H9 (cell line): ENCODE results near the gene CD81. TPM values are rescaled to one million over a fixed set of nuclear protein-coding genes. Genes with fewer than 3 reads are reported as not detected.

Source experiments
- DNase-seq: peaks from one replicate; pipeline ENCODE4 v3.0.0-alpha.2; 2017
- H2AFZ ChIP-seq: one replicate; pipeline ENCODE4 v1.6.1; 2013; ENCODE audit warnings: mild to moderate bottlenecking, low read length, control low read depth, moderate library complexity
- H2AK5ac ChIP-seq: 2 replicates; pipeline ENCODE4 v1.6.1; 2013; ENCODE audit warnings: low read length, control low read depth, mixed read lengths; ENCODE audit not compliant: insufficient read length
- H2BK120ac ChIP-seq: one replicate; pipeline ENCODE4 v1.6.1; 2013; ENCODE audit warnings: low read depth, mild to moderate bottlenecking, low read length, control low read depth, inconsistent platforms; ENCODE audit not compliant: poor library complexity, severe bottlenecking
- H2BK12ac ChIP-seq: 2 replicates; pipeline ENCODE4 v1.6.1; 2013; ENCODE audit warnings: low read length, control low read depth, mixed read lengths, low read depth; ENCODE audit not compliant: insufficient read length
- H2BK15ac ChIP-seq: 2 replicates; pipeline ENCODE4 v1.6.1; 2013; ENCODE audit warnings: low read depth, low read length, control low read depth
- H2BK20ac ChIP-seq: one replicate; pipeline ENCODE4 v1.6.1; 2013; ENCODE audit warnings: low read depth, mild to moderate bottlenecking, low read length, control low read depth, inconsistent platforms; ENCODE audit not compliant: poor library complexity, severe bottlenecking
- H2BK5ac ChIP-seq: 2 replicates; pipeline ENCODE4 v1.6.1; 2013; ENCODE audit warnings: low read length, control low read depth, mixed read lengths; ENCODE audit not compliant: insufficient read length
- H3K14ac ChIP-seq: 2 replicates; pipeline ENCODE4 v1.6.1; 2013; ENCODE audit warnings: low read length, control low read depth; ENCODE audit not compliant: insufficient read depth
- H3K18ac ChIP-seq: 2 replicates; pipeline ENCODE4 v1.6.1; 2013; ENCODE audit warnings: low read depth, mild to moderate bottlenecking, mixed read lengths, low read length, control low read depth; ENCODE audit not compliant: insufficient read length
- H3K23ac ChIP-seq: 2 replicates; pipeline ENCODE4 v1.6.1; 2013; ENCODE audit warnings: low read length, control low read depth, mixed read lengths, low read depth; ENCODE audit not compliant: insufficient read length
- H3K23me2 ChIP-seq: 2 replicates; pipeline ENCODE4 v1.6.1; 2013; ENCODE audit warnings: low read depth, mild to moderate bottlenecking, mixed read lengths, low read length, control low read depth; ENCODE audit not compliant: insufficient read length, poor library complexity, severe bottlenecking
- H3K27ac ChIP-seq: 2 replicates; pipeline ENCODE4 v1.5.1; 2013; ENCODE audit warnings: low read length, control low read depth, mixed read lengths, low read depth; ENCODE audit not compliant: insufficient read length
- H3K27me3 ChIP-seq: 2 replicates; pipeline ENCODE4 v1.6.1; 2013; ENCODE audit warnings: low read length, control low read depth, inconsistent platforms; ENCODE audit not compliant: insufficient read depth
- H3K4ac ChIP-seq: 2 replicates; pipeline ENCODE4 v1.6.1; 2013; ENCODE audit warnings: low read depth, mild to moderate bottlenecking, control low read depth, inconsistent platforms, low read length, moderate library complexity
- H3K4me1 ChIP-seq: 2 replicates; pipeline ENCODE4 v1.6.1; 2013; ENCODE audit warnings: low read length, control low read depth, inconsistent platforms; ENCODE audit not compliant: insufficient read depth
- H3K4me2 ChIP-seq: 2 replicates; pipeline ENCODE4 v1.6.1; 2013; ENCODE audit warnings: low read length, control low read depth, mixed read lengths; ENCODE audit not compliant: insufficient read length, insufficient read depth
- H3K56ac ChIP-seq: 2 replicates; pipeline ENCODE4 v1.6.1; 2013; ENCODE audit warnings: low read depth, mild to moderate bottlenecking, mixed read lengths, low read length, control low read depth; ENCODE audit not compliant: insufficient read length
- H3K79me1 ChIP-seq: 2 replicates; pipeline ENCODE4 v1.6.1; 2013; ENCODE audit warnings: low read depth, mild to moderate bottlenecking, moderate library complexity, low read length, control low read depth, inconsistent platforms; ENCODE audit not compliant: insufficient read depth, poor library complexity, severe bottlenecking
- H3K79me2 ChIP-seq: 2 replicates; pipeline ENCODE4 v1.6.1; 2013; ENCODE audit warnings: low read length, control low read depth, inconsistent platforms; ENCODE audit not compliant: insufficient read depth
- H3K9ac ChIP-seq: 2 replicates; pipeline ENCODE4 v1.6.1; 2013; ENCODE audit warnings: low read length, control low read depth, mixed read lengths; ENCODE audit not compliant: insufficient read length; ENCODE audit errors: extremely low read depth
- H3K9me3 ChIP-seq: one replicate; pipeline ENCODE4 v1.6.1; 2013; ENCODE audit warnings: low read depth, low read length, inconsistent platforms; ENCODE audit not compliant: control insufficient read depth
- H3T11ph ChIP-seq: one replicate; pipeline ENCODE4 v1.6.1; 2013; ENCODE audit warnings: mild to moderate bottlenecking, low read length, control low read depth, inconsistent platforms
- H4K20me1 ChIP-seq: one replicate; pipeline ENCODE4 v1.6.1; 2013; ENCODE audit not compliant: control insufficient read depth, insufficient read length, insufficient read depth
- H4K5ac ChIP-seq: 2 replicates; pipeline ENCODE4 v1.6.1; 2013; ENCODE audit warnings: low read depth, mild to moderate bottlenecking, mixed read lengths, low read length, control low read depth; ENCODE audit not compliant: insufficient read length
- H4K8ac ChIP-seq: replicated peaks from 2 replicates; pipeline ENCODE4 v1.6.1; 2013; ENCODE audit warnings: low read length, control low read depth, mixed read lengths, low read depth; ENCODE audit not compliant: insufficient read length
- H4K91ac ChIP-seq: 2 replicates; pipeline ENCODE4 v1.6.1; 2013; ENCODE audit warnings: low read depth, mild to moderate bottlenecking, moderate library complexity, mixed read lengths, low read length, control low read depth; ENCODE audit not compliant: insufficient read length
- H3K27ac Mint-ChIP-seq, 3 experiments: 2 replicates in 2 of 3; 3 replicates in 1 of 3; pipeline ENCODE4 v1.8.0; 2020 to 2021; ENCODE audit warnings: mixed read lengths in 3 of 3, mild to moderate bottlenecking in 1 of 3, moderate library complexity in 1 of 3
- H3K27me3 Mint-ChIP-seq: 2 replicates; pipeline ENCODE4 v1.8.0; 2021; ENCODE audit warnings: low read depth, mild to moderate bottlenecking, moderate library complexity, mixed read lengths
- H3K36me3 Mint-ChIP-seq, 3 experiments: 2 replicates in 2 of 3; 3 replicates in 1 of 3; pipeline ENCODE4 v1.8.0; 2020 to 2021; ENCODE audit warnings: low read depth in 3 of 3, mixed read lengths in 3 of 3; ENCODE audit not compliant: insufficient read depth in 1 of 3
- H3K4me1 Mint-ChIP-seq, 2 experiments: 2 replicates each; pipeline ENCODE4 v1.8.0; 2020; ENCODE audit warnings: mixed read lengths in 2 of 2
- H3K4me3 Mint-ChIP-seq, 2 experiments: 2 replicates in 1 of 2; 3 replicates in 1 of 2; pipeline ENCODE4 v1.8.0; 2020 to 2021; ENCODE audit warnings: mild to moderate bottlenecking in 2 of 2, mixed read lengths in 2 of 2, moderate library complexity in 1 of 2
- H3K9me3 Mint-ChIP-seq, 2 experiments: 2 replicates in 1 of 2; 3 replicates in 1 of 2; pipeline ENCODE4 v1.8.0; 2020; ENCODE audit warnings: mild to moderate bottlenecking in 2 of 2, mixed read lengths in 2 of 2, moderate library complexity in 1 of 2
- CTCF ChIP-seq: fragments of 200-600 bp; sonication (generic); conservative IDR thresholded peaks from 3 replicates; pipeline ENCODE4 v1.8.0; 2021; ENCODE audit warnings: antibody characterized with exemption, mild to moderate bottlenecking
- WGBS: extraction: QIAGEN DNeasy Blood & Tissue Kit; methylation state at CpG from one replicate; pipeline ENCODE4 v1.1.7; 2013; ENCODE audit warnings: missing lambda C conversion rate, low lambda C conversion rate, mixed read lengths; ENCODE audit not compliant: insufficient read length; ENCODE audit errors: extremely low coverage; 5-methylcytosine and 5-hydroxymethylcytosine counted together
- total RNA-seq: library from RNA; stranded (reverse); gene quantifications from 2 replicates; pipeline ENCODE4 v1.2.1, GENCODE V29; 2021

The CD81 gene
- total RNA-seq, 1 experiment from 2014 or later = 246 TPM

- H3K4me2 ChIP-seq = no peak overlapping the region
- no peak overlapping the region for H3K4ac ChIP-seq
- DNase-seq = no peak
- TF ChIP-seq CTCF = no peak
- Mint-ChIP-seq H3K36me3 (peaks cover 2 to 8% (median 4%) of the 10 kb centered on the region in 3 experiments; a peak in 2 of 7 replicates), H3K4me1 (peaks cover 0 to 6% of the 10 kb centered on the region in 2 experiments; a peak in 1 of 4 replicates), H3K9me3 (peaks cover 15 to 16% of the 10 kb centered on the region in 2 experiments), H3K4me3 (no peak overlapping the region), H3K27me3 (peaks cover 13% of the 10 kb centered on the region), H3K27ac (no peak overlapping the region)
- no peaks in the 10 kb centered on the region for H3K4me1 ChIP-seq
- H3K79me2 ChIP-seq = no peaks in the 10 kb centered on the region
- H4K20me1 ChIP-seq = no peaks in the 10 kb centered on the region
- H2BK15ac ChIP-seq = no peak overlapping the region
- no peak overlapping the region for H3T11ph ChIP-seq
- H2BK20ac ChIP-seq = no peak overlapping the region
- no peaks in the 10 kb centered on the region for H3K27me3 ChIP-seq
- no peak overlapping the region for H2BK5ac ChIP-seq
- H3K23ac ChIP-seq = no peak overlapping the region
- H2AFZ ChIP-seq = no peak overlapping the region
- H3K27ac ChIP-seq = no peak overlapping the region
- H2AK5ac ChIP-seq = no peak overlapping the region
- H3K9ac ChIP-seq = no peak overlapping the region
- no peak overlapping the region for H3K14ac ChIP-seq
- no peak overlapping the region for H2BK12ac ChIP-seq
- no peak overlapping the region for H4K91ac ChIP-seq
- no peak overlapping the region for H2BK120ac ChIP-seq
- no CpG with 5 or more reads among the region's 11 CpGs for WGBS
- no peak overlapping the region for H4K8ac ChIP-seq
- no peak overlapping the region for H4K5ac ChIP-seq
- no peaks in the 10 kb centered on the region for H3K79me1 ChIP-seq
- H3K23me2 ChIP-seq = peaks cover 2% of the 10 kb centered on the region
- no peak overlapping the region for H3K18ac ChIP-seq
- no peak overlapping the region for H3K56ac ChIP-seq
- H3K9me3 ChIP-seq = no peaks in the 10 kb centered on the region
Measured at GRCh38 chr11:2358754-2359442, 18.2 kb upstream of the CD81 start.
